Coronary artery (tissue), 2 donors: ENCODE measurements around the gene GNB3.

Experiments used
- DNase-seq: peaks from one replicate; pipeline ENCODE4 v3.0.0-alpha.2; 2017; ENCODE audit warnings: low spot score
- H3K27ac ChIP-seq, 2 donors: fragments of 200-600 bp; sonication (generic); one replicate each; pipeline ENCODE4 v1.5.1; 2016 to 2019
- H3K4me3 ChIP-seq: fragments of 200-600 bp; sonication (generic); 2 replicates; pipeline ENCODE4 v1.5.1; 2016; ENCODE audit warnings: mild to moderate bottlenecking, moderate library complexity
- TF ChIP-seq, protein P1 (sequence below): fragments of 200-600 bp; sonication (generic); IDR thresholded peaks from one replicate; pipeline ENCODE4 v1.5.1; 2019; ENCODE audit warnings: antibody characterized with exemption

The GNB3 gene

DNA sequence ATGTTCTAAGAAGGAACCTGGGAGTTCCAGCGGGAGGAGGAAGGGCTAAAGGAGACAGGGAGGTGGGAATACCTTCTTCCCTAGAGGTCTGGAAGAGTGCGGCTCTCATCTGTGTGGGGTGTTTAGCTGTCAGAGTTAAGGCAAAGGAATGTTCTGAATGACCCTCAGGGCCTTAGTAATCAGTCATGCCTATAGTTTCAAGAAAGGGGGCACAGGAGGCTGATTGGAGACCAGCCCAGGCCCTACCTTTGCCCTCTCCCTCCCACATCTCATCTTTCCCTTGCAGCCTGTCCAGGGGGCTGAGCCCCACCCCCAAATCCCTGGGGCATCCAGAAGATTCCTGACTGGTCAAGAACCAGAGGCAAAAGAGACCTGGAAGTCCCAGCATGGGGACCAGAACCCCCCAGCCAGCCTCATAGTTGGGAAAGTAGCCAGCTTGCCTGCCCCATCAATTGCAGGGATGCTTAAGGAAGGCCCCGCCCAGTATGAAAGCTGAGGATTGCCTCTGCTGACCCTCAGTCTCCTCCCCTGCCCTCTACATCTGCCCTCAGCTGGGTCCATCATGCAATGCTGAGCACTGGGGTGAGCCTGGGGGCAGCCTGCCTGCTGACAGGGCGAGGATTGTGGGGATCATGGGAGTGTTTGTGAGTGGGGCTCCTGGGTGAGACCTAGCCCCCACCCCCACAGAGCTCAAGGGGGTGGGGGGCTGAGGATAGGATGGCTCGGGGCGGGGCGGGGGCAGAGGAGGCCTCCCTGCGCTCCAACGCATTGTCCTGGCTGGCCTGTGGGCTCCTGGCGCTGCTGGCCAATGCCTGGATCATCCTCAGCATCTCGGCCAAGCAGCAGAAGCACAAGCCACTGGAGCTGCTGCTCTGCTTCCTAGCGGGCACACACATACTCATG, 17.3 kb upstream of the GNB3 start:
- Histone ChIP-seq H3K4me3 (no peak overlapping the region), H3K27ac (no peak overlapping the region)
- DNase-seq = no peak
- TF ChIP-seq, protein P1, sequence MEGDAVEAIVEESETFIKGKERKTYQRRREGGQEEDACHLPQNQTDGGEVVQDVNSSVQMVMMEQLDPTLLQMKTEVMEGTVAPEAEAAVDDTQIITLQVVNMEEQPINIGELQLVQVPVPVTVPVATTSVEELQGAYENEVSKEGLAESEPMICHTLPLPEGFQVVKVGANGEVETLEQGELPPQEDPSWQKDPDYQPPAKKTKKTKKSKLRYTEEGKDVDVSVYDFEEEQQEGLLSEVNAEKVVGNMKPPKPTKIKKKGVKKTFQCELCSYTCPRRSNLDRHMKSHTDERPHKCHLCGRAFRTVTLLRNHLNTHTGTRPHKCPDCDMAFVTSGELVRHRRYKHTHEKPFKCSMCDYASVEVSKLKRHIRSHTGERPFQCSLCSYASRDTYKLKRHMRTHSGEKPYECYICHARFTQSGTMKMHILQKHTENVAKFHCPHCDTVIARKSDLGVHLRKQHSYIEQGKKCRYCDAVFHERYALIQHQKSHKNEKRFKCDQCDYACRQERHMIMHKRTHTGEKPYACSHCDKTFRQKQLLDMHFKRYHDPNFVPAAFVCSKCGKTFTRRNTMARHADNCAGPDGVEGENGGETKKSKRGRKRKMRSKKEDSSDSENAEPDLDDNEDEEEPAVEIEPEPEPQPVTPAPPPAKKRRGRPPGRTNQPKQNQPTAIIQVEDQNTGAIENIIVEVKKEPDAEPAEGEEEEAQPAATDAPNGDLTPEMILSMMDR = no peak

DNA sequence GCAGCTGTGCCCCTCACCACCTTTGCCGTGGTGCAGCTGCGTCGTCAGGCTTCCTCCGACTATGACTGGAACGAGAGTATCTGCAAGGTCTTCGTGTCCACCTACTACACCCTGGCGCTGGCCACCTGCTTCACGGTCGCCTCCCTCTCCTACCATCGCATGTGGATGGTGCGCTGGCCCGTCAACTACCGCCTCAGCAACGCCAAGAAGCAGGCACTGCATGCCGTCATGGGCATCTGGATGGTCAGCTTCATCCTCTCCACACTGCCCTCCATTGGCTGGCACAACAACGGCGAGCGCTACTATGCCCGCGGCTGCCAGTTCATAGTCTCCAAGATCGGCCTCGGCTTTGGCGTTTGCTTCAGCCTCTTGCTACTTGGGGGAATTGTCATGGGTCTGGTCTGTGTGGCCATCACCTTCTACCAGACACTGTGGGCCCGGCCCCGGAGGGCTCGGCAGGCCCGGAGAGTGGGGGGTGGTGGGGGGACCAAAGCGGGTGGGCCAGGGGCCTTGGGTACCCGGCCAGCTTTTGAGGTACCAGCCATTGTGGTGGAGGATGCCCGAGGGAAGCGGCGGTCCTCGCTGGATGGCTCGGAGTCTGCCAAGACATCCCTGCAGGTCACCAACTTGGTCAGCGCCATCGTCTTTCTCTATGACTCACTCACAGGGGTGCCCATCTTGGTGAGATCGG, 16.5 kb upstream of the GNB3 start:
- Histone ChIP-seq H3K27ac (no peak overlapping the region), H3K4me3 (no peak overlapping the region)
- TF ChIP-seq, protein P1 = no peak
- no peak for DNase-seq

DNA sequence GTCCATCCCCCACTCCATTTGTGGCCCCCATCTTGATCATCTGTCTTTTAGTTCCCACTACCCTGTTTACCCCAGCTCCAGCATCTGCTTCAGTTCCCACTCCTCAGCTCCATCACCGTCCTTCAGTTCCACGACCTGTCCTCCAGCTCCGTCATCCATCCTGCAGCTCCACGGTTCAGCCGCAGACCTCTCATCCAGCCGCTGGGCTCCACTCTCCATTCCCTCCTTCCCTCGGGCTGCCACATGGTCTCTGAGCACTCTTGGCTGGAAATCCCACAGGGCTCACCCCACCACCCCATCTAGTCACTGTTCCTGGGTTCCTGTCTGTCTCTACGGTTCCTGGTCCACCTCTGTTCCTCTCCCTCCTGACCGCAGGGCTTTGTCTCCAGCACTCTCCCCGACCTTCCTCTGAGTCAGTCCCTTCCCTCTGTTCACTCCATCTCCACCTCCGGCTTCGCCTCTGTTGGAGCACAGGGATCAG, 15.8 kb upstream of the GNB3 start:
- no peak for DNase-seq
- TF ChIP-seq, protein P1 = no peak
- H3K4me3 ChIP-seq = peak overlapping the region; percentile 54
- no peak overlapping the region for H3K27ac ChIP-seq

DNA sequence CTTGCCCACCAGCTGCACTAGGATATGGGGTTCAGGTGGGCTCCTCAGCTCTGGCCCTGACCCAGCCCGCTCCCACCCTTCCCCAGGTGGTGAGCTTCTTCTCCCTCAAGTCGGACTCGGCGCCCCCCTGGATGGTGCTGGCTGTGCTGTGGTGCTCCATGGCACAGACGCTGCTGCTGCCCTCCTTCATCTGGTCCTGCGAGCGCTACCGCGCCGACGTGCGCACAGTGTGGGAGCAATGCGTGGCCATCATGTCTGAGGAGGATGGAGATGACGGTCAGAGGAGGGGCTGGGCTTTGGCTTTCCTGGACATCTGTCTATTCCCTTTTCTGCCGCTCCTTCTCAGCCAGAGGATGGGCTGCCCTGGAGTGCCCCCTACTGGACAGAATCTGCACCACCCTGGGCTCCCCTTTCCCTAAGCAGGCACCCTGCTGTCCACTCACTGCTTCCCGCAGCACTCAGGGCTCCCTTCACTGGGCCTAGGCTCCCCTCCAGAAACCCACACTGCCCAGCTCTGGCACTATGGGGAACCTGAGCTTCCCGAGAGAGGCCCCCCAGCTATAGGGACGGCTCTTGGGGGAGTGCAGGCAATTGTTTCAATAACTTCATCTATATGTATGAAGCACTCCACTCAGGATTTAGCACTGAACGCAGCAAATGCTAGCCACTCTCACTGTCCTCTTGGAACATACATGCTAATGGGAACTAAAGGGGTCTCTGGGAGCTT, 15.2 kb upstream of the GNB3 start:
- H3K27ac ChIP-seq = no peak overlapping the region
- TF ChIP-seq, protein P1 = peak; percentile 91
- H3K4me3 ChIP-seq = peak overlapping the region; percentile 54
- DNase-seq = peak; percentile 87

DNA sequence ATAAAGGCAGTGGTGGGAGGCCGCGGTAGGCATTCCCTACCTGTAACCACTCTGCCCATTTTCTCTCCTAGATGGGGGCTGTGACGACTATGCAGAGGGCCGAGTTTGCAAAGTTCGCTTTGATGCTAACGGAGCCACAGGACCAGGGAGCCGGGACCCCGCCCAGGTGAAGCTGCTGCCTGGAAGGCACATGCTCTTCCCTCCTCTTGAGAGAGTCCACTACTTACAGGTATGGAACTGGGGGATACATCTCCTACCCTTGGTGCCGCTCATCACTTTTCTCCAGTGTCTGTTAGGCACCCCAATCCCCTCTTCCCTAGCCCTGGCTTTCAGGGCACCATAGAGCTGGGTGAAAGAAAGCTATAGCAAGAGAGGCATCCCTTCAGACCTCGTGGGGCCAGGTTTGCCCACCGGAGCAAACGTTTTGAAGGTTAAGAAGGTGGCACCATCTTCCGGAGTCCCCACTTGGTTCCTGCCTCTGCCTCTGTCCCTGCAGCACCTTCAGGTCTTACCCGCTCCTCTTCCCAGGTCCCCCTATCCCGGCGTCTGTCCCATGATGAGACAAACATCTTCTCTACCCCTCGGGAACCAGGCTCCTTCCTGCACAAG, 14.5 kb upstream of the GNB3 start:
- TF ChIP-seq, protein P1 = no peak
- DNase-seq = no peak
- Histone ChIP-seq H3K4me3 (no peak overlapping the region), H3K27ac (no peak overlapping the region)

DNA sequence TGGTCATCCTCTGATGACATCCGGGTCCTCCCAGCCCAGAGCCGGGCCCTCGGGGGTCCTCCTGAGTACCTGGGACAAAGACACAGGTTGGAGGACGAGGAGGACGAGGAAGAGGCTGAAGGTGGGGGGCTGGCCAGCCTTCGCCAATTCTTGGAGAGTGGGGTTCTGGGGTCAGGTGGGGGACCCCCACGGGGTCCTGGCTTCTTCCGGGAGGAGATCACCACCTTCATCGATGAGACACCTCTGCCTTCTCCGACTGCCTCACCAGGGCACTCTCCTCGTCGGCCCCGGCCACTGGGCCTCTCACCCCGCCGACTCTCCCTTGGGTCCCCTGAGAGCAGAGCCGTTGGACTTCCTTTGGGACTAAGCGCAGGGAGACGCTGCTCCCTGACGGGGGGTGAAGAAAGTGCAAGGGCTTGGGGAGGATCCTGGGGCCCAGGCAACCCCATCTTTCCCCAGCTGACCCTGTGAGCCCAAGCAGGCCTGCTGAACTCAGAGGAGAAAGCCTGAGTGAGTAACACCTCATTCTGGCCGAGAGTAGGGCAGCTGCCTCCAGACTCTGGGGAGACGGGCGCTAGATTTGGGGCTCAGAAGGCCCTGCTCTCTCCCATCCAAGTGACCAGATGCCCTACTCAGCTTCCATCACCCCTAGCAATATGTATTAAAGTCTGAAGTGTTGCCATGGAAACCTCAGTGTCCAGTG, 13.8 kb upstream of the GNB3 start:
- H3K4me3 ChIP-seq = no peak overlapping the region
- TF ChIP-seq, protein P1 = no peak
- no peak for DNase-seq
- H3K27ac ChIP-seq = peak overlapping the region in 1 of 2 donors; percentile 94
